B cell (primary cell): ENCODE data around the gene SAMD1.

Source experiments
- CTCF ChIP-seq: fragments of 200-600 bp; IDR thresholded peaks from one replicate; pipeline ENCODE4 v1.8.0; 2022; ENCODE audit warnings: antibody characterized with exemption, mild to moderate bottlenecking
- EZH2 ChIP-seq: IDR thresholded peaks from 2 replicates; pipeline ENCODE4 v1.6.1; 2012; ENCODE audit warnings: borderline replicate concordance, low read depth, mild to moderate bottlenecking, moderate library complexity, low read length; ENCODE audit not compliant: insufficient read depth, poor library complexity, severe bottlenecking

- no peak for TF ChIP-seq CTCF
- TF ChIP-seq EZH2, result no peak
Observed at GRCh38 chr19:14120497-14120780, 29.9 kb upstream of the SAMD1 start.
